ENCODE measurements around the gene ZSCAN23. TPM values are rescaled to one million over a fixed set of nuclear protein-coding genes. Genes with fewer than 3 reads are reported as not detected.
"Not testable (repeated sequence)": the region's sequence is repeated elsewhere in the genome, so short reads cannot be mapped to it uniquely, and the experiment has no call there.

The ZSCAN23 gene
- total RNA-seq, 1 donor from 2014 or later, result 11.2 TPM

- DNase-seq (ENCODE audit: low spot score), result no peak
Measured at GRCh38 chr6:28436404-28436803, 6.9 kb downstream of the ZSCAN23 start.

DNA sequence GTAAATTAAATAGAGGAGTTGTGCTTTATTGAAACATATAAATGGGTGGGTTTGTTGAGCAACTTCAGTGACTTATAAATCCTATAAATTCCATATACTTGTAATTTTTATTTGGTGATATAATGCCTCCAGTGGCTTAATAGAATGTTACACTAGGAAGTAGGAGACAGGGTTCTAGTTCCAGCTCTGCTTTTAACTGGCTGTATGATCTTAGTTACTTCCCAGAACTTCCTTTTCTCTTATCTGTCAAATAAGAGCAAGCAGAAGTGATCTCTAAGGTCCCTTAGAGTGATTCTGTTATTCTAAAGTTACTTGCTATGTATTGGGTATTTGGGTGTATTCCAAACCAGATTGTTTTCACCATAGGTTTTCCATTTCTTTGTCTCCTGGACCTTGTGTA is 10.2 kb downstream of the ZSCAN23 start:
- DNase-seq (ENCODE audit: low spot score), result no peak

GRCh38 chr6:28429781-28430180 is 13.5 kb downstream of the ZSCAN23 start:
- DNase-seq (ENCODE audit: low spot score), result no peak

DNA sequence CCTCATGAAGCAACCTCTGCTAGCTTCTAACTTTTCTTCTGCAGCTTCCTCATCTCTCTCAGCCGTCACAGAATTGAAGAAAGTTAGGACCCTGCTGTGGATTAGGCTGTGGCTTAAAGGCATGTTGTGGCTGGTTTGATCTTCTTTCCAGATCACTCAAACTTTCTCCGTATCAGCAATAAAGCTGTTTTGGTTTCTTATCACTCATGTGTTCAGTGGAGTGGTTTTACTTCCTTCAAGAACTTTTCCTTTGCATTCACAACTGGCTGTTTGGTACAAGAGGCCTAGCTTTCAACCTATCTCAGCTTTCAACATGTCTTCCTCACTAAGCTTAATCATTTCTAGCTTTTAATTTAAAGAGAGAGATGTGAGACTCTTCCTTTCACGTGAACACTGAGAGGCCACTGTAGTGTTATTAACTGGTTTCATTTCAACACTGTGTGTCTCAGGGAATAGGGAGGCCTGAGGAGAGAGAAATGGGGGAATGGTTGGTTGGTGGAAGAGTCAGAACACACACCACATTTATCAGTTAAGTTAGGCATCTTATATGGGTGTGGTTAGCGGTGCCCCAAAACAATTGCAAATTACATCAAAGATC is 17.2 kb downstream of the ZSCAN23 start:
- DNase-seq (ENCODE audit: low spot score), result no peak

DNA sequence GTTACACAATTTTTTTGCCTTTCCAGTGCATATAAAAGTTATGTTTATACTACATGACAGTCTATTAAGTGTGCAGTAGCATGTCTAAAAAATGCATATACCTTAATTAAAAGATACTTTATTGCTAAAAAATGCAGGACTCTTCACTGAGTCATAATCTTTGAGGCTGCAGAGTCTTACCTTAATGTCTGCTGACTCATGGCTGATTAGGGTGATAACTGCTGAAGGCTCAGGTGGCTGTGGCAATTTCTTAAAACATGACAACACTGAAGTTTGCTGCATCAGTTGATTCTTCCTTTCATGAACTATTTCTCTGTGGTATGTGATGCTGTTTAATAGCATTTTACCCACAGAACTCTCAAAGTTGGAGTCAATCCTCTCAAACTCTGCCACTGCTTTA is 19.1 kb downstream of the ZSCAN23 start:
- no peak for DNase-seq (ENCODE audit: low spot score)

GRCh38 chr6:28423546-28423945 is 19.7 kb downstream of the ZSCAN23 start:
- DNase-seq (ENCODE audit: low spot score), result no peak

DNA sequence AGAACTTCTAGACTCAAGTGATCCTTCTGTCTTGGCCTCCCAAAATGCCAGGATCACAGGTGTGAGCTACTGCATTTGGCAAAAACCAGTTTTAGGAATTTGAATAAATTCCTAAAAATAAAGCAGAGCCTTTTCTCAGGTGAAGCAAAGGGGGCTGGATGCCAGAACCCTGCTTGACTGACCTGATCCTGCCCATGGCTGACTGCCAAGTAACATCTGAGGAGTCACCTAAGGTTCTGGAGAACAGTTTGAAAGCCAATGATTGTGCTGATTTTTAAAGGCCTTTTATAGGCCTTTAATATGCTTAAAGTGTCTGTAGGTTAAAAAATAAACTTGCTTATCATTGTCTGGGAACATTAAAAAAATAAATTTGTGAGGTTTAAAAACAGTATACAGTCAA is 29.6 kb downstream of the ZSCAN23 start:
- DNase-seq (ENCODE audit: low spot score), result no peak

DNA sequence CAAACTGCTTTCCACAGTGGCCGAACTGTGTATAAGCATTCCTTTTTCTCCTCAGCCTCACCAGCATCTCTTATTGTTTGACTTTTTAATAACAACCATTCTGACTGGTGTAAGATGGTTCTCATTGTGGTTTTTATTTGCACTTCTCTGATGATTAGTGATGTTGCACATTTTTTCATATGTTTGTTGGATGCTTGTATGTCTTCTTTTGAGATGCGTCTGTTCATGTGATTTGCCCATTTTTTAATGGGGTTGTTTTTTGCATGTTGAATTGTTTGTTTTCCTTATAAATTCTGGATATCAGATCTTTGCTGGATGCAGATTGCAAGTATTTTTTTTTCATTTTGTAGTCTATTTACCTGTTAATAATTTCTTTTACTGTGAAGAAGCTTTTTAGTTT is 32.5 kb downstream of the ZSCAN23 start:
- no peak for DNase-seq (ENCODE audit: low spot score)

GRCh38 chr6:28408076-28408802 is 35.1 kb downstream of the ZSCAN23 start:
- no peak for DNase-seq (ENCODE audit: low spot score)

- DNase-seq (ENCODE audit: low spot score), result no peak
Measured at GRCh38 chr6:28407401-28407800, 35.9 kb downstream of the ZSCAN23 start.

DNA sequence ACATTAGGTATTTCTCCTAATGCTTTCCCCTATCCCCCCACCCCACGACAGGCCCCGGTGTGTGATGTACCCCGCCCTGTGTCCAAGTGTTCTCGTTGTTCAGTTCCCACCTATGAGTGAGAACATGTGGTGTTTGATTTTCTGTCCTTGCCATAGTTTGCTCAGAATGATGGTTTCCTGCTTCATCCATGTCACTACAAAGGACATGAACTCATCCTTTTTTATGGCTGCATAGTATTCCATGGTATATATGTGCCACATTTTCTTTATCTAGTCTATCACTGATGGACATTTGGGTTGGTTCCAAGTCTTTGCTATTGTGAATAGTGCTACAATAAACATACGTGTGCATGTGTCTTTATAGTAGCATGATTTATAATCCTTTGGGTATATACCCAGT is 39.4 kb downstream of the ZSCAN23 start:
- not testable (repeated sequence) for DNase-seq (ENCODE audit: low spot score)

- no peak for DNase-seq (ENCODE audit: low spot score)
Measured at GRCh38 chr6:28402197-28402596, 41.1 kb downstream of the ZSCAN23 start.

- DNase-seq (ENCODE audit: low spot score), result no peak
Measured at GRCh38 chr6:28401172-28401571, 42.1 kb downstream of the ZSCAN23 start.

DNA sequence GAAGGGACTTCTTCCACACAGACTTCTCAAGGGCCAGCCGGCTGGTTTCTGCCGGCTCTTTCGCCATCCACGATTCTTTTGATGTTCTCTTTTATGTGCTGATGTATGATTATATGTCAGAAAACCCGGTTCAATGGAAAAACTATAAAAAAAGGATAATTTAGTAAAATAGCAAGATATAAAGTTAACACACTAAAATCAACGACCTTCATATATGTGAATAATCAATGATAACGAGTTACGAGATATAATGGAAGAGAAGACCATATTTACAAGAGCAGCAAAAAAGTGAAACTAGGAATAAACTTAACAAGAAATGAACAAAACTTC is 43.2 kb downstream of the ZSCAN23 start:
- DNase-seq (ENCODE audit: low spot score), result no peak

DNA sequence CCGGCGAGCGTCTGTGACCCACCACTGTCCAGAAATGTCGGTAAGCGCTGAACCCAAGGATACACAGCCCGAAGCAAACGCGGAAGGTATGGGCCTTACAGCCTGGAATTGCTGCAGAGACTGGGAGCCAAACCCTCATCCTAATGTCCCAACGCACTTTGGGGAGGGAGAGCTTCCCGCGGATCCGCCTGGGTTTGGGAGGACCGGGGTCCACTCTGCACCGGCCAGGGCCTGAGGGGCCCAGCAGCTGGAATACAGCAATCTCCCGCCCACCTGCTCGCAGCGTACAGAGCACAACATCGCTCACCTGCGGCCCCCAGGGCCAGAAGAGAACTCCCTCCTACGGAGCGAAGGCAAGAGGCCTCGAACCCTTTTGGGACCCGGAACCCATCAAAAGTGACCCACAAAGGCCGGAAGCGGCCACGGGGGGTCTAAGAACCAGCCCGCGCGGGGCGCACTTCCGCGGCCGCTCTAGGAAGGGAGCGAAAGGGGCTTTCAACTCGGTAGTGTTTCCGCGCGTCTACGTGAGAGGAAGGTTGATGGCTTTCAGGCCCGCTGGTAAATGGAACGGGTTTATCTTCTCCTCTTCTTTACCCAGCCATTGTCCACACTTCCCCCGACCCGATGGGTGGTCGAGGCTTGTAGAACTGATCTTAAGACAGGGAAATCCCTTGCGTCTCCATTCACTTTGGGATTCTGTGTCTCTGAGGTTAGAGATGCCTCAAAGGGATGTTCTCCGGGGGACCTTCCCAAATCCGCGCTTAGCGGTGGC is 43.8 kb downstream of the ZSCAN23 start, which contains the start of gene ZSCAN12:
Gene ZSCAN12, minus strand, starts transcription at position 398 of the 772 bp plus-strand sequence. CDS start 1,342 bp downstream, outside the sequence.
- peak; percentile 83 for DNase-seq (ENCODE audit: low spot score)

GRCh38 chr6:28395918-28396317 is 47.4 kb downstream of the ZSCAN23 start:
- no peak for DNase-seq (ENCODE audit: low spot score)

DNA sequence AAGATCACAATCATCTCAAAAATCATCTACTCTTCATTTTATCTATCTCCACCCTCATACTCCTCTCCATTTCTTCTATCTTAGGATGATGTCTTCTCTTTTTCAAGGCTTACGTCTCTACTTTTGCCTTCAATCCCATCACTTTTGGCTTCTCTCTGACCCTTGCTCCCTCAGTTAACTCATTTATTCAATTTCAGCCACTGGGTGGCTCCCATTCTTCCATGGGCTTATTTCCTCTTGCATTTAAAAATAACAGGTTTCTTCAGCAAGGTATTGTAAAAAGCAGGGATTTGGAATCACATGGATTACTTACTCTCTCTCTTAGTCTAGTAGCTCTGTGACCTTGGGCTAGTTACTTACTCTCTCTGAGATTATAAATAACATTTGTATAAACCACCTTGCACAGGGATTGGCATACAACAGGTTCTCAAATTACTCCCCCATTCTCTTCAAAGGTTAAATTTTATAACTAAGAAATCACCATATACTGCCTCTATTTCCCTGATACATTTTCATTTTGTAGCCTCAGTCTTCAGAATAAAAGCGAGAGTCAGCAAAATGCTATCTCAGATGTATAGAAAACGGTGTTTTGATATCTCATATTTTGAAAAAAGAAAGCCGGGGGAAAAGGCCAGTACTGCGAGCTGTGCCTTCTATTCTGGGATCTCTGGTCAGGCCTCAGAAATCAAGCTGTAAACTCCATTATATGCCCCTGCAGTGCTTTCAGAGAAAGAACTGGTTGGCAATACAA is 49.2 kb downstream of the ZSCAN23 start:
- DNase-seq (ENCODE audit: low spot score), result no peak

DNA sequence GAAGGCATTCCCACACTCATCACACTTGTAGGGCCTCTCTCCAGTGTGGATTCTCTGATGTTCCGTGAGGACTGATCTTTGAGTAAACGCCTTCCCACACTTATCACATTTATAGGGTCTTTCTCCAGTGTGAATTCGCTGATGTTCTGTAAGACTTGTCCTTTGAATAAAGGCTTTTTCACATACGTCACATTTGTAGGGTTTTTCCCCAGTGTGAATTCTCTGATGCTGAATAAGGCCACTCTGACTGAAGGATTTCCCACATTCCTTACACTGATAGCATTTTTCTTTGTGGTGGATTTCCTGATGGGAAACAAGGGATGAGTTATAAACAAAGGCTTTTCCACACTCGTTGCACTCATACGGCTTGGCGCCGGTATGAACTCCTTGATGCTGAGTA is 52.6 kb downstream of the ZSCAN23 start:
- DNase-seq (ENCODE audit: low spot score), result no peak

GRCh38 chr6:28384143-28384533 is 59.2 kb downstream of the ZSCAN23 start:
- no peak for DNase-seq (ENCODE audit: low spot score)

GRCh38 chr6:28383235-28384142 is 59.8 kb downstream of the ZSCAN23 start:
- peak; percentile 88 for DNase-seq (ENCODE audit: low spot score)

Data from ureter (tissue), 1 donor.